Astrocyte of the cerebellum (primary cell): ENCODE data around the gene DACH1.
A peak's percentile ranks its signal among the peaks of the same experiment; 100 is the strongest.

Experiments used
- DNase-seq: peaks from one replicate; pipeline ENCODE4 v3.0.0-alpha.2; 2011; ENCODE audit warnings: low read depth
- H3K4me3 ChIP-seq: 2 replicates; pipeline ENCODE4 v1.5.1; 2011; ENCODE audit warnings: mild to moderate bottlenecking, low read depth, low read length, moderate library complexity
- CTCF ChIP-seq: IDR thresholded peaks from 2 replicates; pipeline ENCODE4 v1.5.1; 2012; ENCODE audit warnings: low read length, low read depth, moderate library complexity, mild to moderate bottlenecking; ENCODE audit errors: missing control alignments
- in situ Hi-C: cut with HindIII; loops from 2 replicates; pipeline ENCODE4 v1.10.0; 2017; ENCODE audit warnings: low sequenced_read_pairs

Gene DACH1

GRCh38 chr13:71831716-71832115 is 35.3 kb downstream of the DACH1 start:
- TF ChIP-seq CTCF: no peak
- in situ Hi-C loops: no loop called here
- H3K4me3 ChIP-seq: no peak overlapping the region
- peak; percentile 3 for DNase-seq

GRCh38 chr13:71830736-71831135 is 36.3 kb downstream of the DACH1 start:
- no peak for TF ChIP-seq CTCF
- in situ Hi-C loops: no loop called here
- H3K4me3 ChIP-seq: no peak overlapping the region
- DNase-seq: no peak

GRCh38 chr13:71830323-71830722 is 36.7 kb downstream of the DACH1 start:
- no peak for DNase-seq
- in situ Hi-C loops: no loop called here
- TF ChIP-seq CTCF: no peak
- no peak overlapping the region for H3K4me3 ChIP-seq

DNA sequence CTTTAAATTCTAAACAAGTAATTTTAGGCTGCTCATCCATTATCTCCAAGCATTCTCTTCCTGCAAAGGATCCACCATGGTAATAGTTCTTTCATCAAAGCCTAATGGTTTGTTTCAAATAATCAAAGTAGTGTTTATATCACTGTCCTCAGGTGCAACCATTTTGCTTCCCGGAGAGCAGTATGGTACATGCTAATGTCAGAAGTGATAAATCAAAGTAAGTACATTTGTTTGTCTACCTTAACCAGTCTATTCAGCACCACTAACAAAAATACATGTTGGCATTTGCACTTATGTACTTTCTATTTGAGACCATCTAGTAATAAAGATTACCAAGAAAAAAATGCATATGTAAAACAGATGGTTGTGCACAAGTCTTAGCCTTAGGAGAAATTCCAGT is 37.5 kb downstream of the DACH1 start:
- no peak for TF ChIP-seq CTCF
- no peak overlapping the region for H3K4me3 ChIP-seq
- DNase-seq: no peak
- in situ Hi-C loops: no loop called here

- H3K4me3 ChIP-seq: no peak overlapping the region
Observed at GRCh38 chr13:71828564-71828963, 38.4 kb downstream of the DACH1 start.

DNA sequence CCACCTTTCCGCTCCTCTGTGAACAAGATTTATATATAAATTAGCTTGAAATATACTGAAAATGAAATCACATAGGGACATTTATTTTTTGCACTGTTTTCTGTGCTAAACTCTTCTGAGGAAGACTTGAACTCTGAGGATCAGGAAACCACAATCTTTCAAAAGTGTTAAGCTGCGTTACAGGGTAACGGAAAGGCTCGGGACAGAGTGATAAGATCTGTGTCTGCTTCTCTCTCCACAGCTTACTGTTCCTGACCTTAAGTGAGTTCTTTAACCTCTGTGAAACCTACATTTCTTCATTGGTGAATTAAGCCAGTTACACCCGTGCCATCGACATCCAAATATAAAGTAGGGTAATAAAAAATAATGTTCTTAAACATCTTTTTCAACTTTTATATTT is 38.9 kb downstream of the DACH1 start:
- TF ChIP-seq CTCF: no peak
- no peak for DNase-seq
- no peak overlapping the region for H3K4me3 ChIP-seq
- in situ Hi-C loops: no loop called here

More at GRCh38 chr13:71828564-71828963, 38.4 kb downstream of the DACH1 start:
- no peak for DNase-seq
- no peak for TF ChIP-seq CTCF
- in situ Hi-C loops: no loop called here

DNA sequence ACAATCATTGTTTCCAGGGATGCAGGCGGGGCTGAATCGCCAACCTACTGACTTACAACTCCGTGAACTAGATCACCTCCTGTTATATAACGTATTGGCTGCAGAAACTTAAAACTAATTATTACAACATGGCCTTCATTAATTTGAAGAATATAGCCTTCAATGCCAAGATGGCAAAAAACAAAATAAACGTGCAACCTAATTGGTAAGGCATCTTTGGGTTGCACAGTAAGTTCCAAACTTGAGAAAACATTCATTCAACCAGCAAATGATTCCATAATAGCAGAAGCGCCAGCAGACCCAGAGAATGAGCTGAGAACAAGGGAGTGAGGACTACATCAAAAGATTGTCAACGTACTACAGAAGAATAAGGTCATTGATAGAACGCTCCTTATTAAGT is 39.8 kb downstream of the DACH1 start:
- no peak for DNase-seq
- H3K4me3 ChIP-seq: no peak overlapping the region
- in situ Hi-C loops: no loop called here
- no peak for TF ChIP-seq CTCF
